Neural cell (in vitro differentiated cells): Measurements from ENCODE around the gene RNPEPL1.

Experiments used
- CTCF ChIP-seq: fragments of 450-650 bp; IDR thresholded peaks from 2 replicates; pipeline ENCODE4 v1.5.1; 2014; ENCODE audit warnings: antibody characterized with exemption, mild to moderate bottlenecking, moderate library complexity; ENCODE audit not compliant: poor library complexity, severe bottlenecking
- EP300 ChIP-seq: fragments of 450-650 bp; conservative IDR thresholded peaks from 2 replicates; pipeline ENCODE4 v1.6.1; 2014; ENCODE audit warnings: antibody characterized with exemption, mild to moderate bottlenecking, moderate library complexity; ENCODE audit not compliant: poor library complexity, severe bottlenecking
- EZH2 ChIP-seq: fragments of 200-600, 300-800 bp; shearing (Covaris generic), sonication (generic); IDR thresholded peaks from 2 replicates; pipeline ENCODE4 v1.6.1; 2014; ENCODE audit warnings: antibody characterized with exemption, low read length, borderline replicate concordance, mild to moderate bottlenecking; ENCODE audit not compliant: insufficient read depth, poor library complexity, severe bottlenecking
- MXI1 ChIP-seq: fragments of 450-650 bp; conservative IDR thresholded peaks from 2 replicates; pipeline ENCODE4 v1.6.1; 2014; ENCODE audit warnings: antibody characterized with exemption, mild to moderate bottlenecking; ENCODE audit not compliant: poor library complexity, severe bottlenecking
- POLR2AphosphoS5 ChIP-seq: IDR thresholded peaks from 2 replicates; pipeline ENCODE4 v1.6.1; 2012
- RAD21 ChIP-seq: fragments of 450-650 bp; conservative IDR thresholded peaks from 2 replicates; pipeline ENCODE4 v1.6.1; 2014; ENCODE audit warnings: antibody characterized with exemption, mild to moderate bottlenecking, moderate library complexity
- REST ChIP-seq: IDR thresholded peaks from 2 replicates; pipeline ENCODE4 v1.6.1; 2012; ENCODE audit warnings: borderline replicate concordance
- SMC3 ChIP-seq: fragments of 450-650 bp; conservative IDR thresholded peaks from 2 replicates; pipeline ENCODE4 v1.6.1; 2014; ENCODE audit warnings: antibody characterized with exemption, mild to moderate bottlenecking, moderate library complexity; ENCODE audit not compliant: poor library complexity
- TAF1 ChIP-seq: IDR thresholded peaks from 2 replicates; pipeline ENCODE4 v1.6.1; 2012; ENCODE audit warnings: low read depth

GRCh38 chr2:240586198-240586918, 18.1 kb downstream of the RNPEPL1 start, which contains the start of gene CAPN10:
- peak; percentile 15 for TF ChIP-seq CTCF
- peak; percentile 46 for TF ChIP-seq SMC3
- peak; percentile 62 for TF ChIP-seq REST
- TF ChIP-seq POLR2AphosphoS5 = peak; percentile 85
- TF ChIP-seq EZH2 = no peak
- TF ChIP-seq RAD21 = no peak
- TF ChIP-seq EP300 = peak; percentile 14
- peak; percentile 95 for TF ChIP-seq MXI1
- TF ChIP-seq TAF1 = no peak
